Activated CD4-positive, alpha-beta T cell treated with anti-CD3 and anti-CD28 coated beads, Interleukin-2, amount 50 U/mL, for 16 hours (primary cell): Measurements from ENCODE around the gene SMARCA2.

ENCODE experiments used
- DNase-seq: peaks from one replicate; pipeline ENCODE4 v3.0.0-alpha.2; 2020

SMARCA2 gene

GRCh38 chr9:2178034-2178734 is 163.0 kb downstream of the SMARCA2 start:
- no peak for DNase-seq

GRCh38 chr9:2179567-2179966 is 164.4 kb downstream of the SMARCA2 start:
- DNase-seq: no peak

DNA sequence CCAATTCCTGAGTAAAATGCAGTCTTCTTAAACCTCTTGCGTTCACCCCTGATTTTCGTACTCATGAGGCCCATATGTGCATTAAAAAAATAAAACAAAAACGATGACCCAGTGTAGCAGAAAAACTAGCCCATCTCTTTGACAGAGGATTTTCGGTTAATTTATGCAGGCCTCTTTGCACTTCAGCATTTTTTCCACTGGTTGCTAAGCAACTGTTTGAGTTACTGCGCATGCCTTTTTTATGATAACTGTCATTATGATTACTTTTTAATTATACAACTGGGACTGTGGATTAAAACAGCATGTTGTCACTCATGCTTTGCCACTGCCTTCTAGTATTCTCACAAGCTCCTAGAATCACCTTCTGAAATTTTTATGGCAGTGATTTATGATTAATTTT is 165.0 kb downstream of the SMARCA2 start:
- no peak for DNase-seq

- DNase-seq: no peak
These were observed 165.6 kb downstream of the SMARCA2 start for GRCh38 chr9:2180704-2181103.

DNA sequence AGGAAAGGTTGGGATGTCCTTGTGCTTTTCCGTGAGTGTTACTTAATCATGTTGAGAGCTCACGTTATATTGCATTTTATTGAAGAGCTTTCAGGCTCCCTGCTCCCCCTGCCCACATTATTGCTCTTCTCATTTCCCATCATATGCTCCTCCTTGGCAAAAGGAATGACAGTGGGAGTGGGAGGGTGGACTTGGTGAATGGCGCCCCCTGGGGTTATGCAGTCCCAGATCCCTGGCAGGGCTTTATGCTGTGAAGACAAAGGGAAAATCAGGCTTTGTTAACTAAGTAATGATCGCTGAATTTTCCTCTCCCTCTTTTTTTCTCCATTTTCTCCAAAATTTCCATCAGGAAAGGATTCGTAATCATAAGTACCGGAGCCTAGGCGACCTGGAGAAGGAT is 166.6 kb downstream of the SMARCA2 start:
- no peak for DNase-seq

DNA sequence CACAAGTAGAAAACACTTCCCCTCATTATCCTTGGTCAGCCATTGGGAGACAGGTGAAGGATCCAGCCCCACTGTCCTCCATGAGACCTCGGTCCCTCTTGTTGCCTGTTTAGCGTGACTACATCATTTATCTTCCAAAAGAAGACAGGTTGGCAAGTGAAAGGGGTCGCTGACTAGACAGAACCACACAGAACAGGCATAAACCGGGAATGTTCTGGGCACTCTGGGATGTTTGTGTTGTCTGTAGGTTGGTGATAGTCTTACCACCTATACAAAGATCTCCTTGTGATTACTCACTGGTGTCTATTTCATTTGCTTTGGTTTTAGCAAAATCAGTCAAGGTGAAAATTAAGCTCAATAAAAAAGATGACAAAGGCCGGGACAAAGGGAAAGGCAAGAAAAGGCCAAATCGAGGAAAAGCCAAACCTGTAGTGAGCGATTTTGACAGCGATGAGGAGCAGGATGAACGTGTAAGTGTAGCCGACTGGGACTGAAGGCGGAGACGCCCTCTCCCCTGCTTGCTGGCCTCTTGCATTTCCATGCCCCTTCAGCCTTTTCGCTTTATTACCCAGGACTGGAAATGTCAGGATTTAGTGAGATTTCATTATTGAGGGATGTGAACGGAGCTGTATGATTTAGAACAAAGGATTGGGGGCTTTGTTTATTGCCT is 175.9 kb downstream of the SMARCA2 start:
- DNase-seq: no peak

GRCh38 chr9:2191609-2191972 is 176.4 kb downstream of the SMARCA2 start:
- DNase-seq: no peak

DNA sequence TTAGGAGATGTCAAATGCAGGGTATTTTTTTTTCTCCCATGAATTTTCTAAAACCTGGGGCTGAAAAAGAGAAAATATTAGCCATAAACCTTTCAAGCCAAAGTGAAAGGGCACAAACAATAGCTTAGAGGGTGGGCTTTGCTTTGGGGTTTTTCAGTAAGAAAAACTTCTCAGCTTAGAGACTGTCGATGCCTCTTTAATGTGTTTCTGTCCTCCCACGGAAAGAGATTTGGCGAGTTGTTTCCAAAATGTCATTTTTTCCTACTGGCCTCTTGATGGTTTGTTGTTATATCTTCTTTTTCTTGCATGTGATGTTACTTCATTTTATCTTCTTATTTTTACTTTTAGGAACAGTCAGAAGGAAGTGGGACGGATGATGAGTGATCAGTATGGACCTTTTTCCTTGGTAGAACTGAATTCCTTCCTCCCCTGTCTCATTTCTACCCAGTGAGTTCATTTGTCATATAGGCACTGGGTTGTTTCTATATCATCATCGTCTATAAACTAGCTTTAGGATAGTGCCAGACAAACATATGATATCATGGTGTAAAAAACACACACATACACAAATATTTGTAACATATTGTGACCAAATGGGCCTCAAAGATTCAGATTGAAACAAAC is 177.3 kb downstream of the SMARCA2 start:
- DNase-seq: no peak

- no peak for DNase-seq
These were observed 178.4 kb downstream of the SMARCA2 start for GRCh38 chr9:2193552-2193951.

- DNase-seq: no peak
These were observed 180.1 kb downstream of the SMARCA2 start for GRCh38 chr9:2195211-2195610.

DNA sequence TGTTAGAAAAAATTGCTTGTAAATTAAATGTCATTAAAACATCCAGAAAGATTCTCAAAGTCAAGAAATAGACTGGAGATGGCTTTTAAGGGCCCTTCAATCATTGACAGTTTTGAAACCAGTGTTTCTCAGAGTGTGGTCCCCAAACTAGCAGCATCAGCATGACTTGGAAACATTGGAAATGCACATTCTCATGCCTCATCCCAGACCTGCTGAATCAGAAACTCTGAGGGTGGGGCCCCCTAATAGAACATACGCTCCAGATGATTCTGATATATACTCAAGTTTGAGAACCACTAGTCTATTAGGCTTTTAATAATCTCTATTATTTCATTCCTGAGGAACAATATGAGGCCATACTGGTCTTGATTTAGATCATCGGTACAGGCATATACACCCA is 181.6 kb downstream of the SMARCA2 start:
- DNase-seq: no peak

GRCh38 chr9:2198956-2199635 is 183.9 kb downstream of the SMARCA2 start:
- no peak for DNase-seq

DNA sequence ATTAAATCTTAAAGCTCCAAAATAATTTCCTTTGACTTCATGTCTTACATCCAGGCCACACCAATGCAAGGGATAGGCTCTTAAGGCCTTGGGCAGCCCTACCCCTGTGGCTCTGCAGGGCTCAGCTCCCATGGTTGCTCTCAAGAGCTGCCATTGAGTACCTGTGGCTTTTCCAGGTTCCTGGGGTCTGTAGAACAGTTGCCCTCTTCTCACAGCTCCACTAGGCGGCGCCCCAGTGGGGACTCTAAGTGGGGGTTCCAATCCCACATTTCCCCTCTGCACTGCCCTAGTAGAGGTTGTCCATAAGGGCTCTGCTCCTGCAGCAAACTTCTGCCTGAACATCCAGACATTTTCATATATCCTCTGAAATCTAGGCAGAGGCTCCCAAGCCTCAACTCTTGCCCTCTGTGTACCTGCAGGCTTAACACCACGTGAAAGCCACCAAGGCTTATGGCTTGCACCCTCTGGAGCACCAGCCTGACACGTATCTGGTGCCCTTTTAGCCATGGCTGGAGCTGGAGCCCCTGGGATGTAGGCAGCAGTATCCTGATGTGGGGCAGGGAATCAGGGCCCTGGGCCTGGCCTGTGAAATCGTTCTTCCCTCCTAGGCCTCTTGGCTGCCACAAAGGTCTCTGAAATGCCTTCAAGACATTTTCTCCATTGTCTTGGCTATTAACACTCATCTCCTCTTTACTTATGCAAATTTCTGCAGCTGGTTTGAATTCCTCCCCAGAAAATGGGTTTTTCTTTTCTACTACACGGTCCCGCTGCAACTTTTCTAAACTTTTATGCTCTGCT is 185.1 kb downstream of the SMARCA2 start:
- DNase-seq: no peak

DNA sequence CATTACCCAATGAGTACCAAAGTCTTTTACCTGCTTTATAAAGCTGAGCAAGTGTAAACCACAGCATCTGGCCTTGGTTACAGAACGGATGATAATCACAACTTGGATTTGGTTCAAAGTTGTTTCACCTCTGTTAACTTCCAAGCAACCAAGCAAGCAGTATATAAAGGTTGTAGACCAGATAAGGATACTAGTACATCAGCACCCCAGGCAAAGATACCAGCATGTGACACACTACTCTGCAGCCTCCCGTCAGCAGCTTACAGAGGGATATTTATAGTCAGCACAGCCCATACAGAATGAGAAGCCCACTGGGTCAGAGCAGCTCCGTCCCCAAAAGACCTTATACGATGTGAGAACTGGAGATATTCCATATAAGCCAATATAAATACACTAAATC is 193.3 kb downstream of the SMARCA2 start:
- no peak for DNase-seq

- DNase-seq: no peak
These were observed 193.8 kb downstream of the SMARCA2 start for GRCh38 chr9:2208991-2209390.

GRCh38 chr9:2209400-2209799 is 194.3 kb downstream of the SMARCA2 start:
- DNase-seq: no peak

DNA sequence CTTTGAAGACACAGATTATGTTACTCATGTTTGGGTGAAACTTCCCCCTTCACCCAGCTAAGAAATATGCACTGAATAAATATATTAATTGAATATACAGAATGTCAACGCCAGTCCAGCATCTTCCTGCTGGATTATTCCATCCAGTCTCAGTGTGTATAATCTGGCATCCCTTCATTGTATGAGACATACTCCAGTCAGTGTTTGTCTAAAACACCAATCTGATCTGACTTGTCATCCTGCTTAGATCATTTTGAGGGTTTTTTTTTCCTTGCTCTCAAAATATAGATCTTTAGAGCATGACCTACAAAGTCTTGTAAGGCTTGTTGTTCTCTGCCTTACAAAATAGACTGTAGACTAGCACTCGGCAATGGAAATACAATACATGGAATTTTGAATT is 195.1 kb downstream of the SMARCA2 start:
- DNase-seq: no peak

- no peak for DNase-seq
These were observed 198.8 kb downstream of the SMARCA2 start for GRCh38 chr9:2213830-2214468.

DNA sequence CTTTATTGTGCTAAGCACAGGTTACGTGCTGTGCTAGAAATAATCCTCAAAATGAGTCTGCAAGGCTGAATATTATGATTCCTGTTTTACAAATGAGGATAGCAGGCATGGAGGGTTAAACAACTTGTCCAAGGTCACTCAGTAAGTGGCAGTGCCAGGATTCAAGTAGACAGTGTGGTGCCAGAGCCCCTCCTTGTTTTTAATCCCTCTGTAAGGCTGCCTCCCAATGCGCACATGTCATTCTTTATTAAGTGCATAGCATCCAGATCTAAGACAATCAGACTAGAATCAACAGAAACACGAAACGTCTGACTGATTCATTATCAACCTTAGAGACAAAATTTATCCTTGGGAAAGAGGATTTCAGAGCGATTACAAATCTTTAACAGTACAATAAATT is 199.6 kb downstream of the SMARCA2 start:
- DNase-seq: no peak

DNA sequence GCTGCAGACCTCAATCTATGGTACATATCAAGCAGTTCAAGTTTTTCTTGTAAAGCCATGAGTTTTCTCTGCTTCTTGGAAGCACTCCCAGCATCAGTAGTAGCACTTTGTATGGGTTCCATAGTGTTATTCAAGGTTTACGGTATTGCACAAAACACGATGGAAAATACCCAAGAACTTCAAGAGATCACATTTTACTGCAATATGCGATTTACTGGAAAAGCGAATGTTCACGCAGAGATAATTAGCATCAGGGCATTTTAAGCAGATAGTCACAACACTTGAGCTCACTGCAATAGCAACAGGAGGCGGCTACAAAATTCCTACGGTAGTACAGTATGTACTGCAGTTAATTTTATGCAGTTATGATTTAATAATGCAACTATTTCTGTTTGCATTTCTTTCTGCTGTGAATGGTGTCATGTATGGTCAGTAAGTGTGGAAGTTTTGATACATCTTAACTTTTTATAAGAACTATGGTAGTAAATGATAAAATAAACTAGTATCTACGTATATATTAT is 200.8 kb downstream of the SMARCA2 start:
- no peak for DNase-seq

GRCh38 chr9:2216591-2216990 is 201.4 kb downstream of the SMARCA2 start:
- no peak for DNase-seq

GRCh38 chr9:2217540-2217939 is 202.4 kb downstream of the SMARCA2 start:
- no peak for DNase-seq
